Thymus (tissue), 11 donors: ENCODE results near the gene PAIP2. TPM values are rescaled to one million over a fixed set of nuclear protein-coding genes. Genes with fewer than 3 reads are reported as not detected.
"Not testable (repeated sequence)": the region's sequence is repeated elsewhere in the genome, so short reads cannot be mapped to it uniquely, and the experiment has no call there.

Experiments
- DNase-seq, 9 donors: peaks; one replicate each; pipeline ENCODE4 v3.0.0-alpha.2; 2013; ENCODE audit warnings: low spot score in 9 of 9, low read depth in 6 of 9, missing footprints in 1 of 9
- H3K27ac ChIP-seq, 2 donors: one replicate each; pipeline ENCODE4 v1.5.1; 2013; ENCODE audit warnings: control low read depth in 1 of 2, low read depth in 1 of 2, low read length in 1 of 2, mild to moderate bottlenecking in 1 of 2, moderate library complexity in 1 of 2
- H3K27me3 ChIP-seq, 2 donors: one replicate each; pipeline ENCODE4 v1.5.1; 2013; ENCODE audit warnings: low read length in 1 of 2; ENCODE audit not compliant: control insufficient read depth in 2 of 2, insufficient read depth in 1 of 2
- H3K36me3 ChIP-seq, 2 donors: one replicate each; pipeline ENCODE4 v1.5.1; 2013; ENCODE audit warnings: low read length in 1 of 2, mild to moderate bottlenecking in 1 of 2, moderate library complexity in 1 of 2; ENCODE audit not compliant: control insufficient read depth in 2 of 2, insufficient read depth in 2 of 2
- H3K4me1 ChIP-seq, 2 donors: one replicate each; pipeline ENCODE4 v1.5.1; 2013; ENCODE audit warnings: low read length in 2 of 2; ENCODE audit not compliant: control insufficient read depth in 2 of 2, insufficient read depth in 2 of 2
- H3K4me3 ChIP-seq, 2 donors: one replicate each; pipeline ENCODE4 v1.5.1; 2013; ENCODE audit warnings: low read length in 2 of 2, control low read depth in 1 of 2, mild to moderate bottlenecking in 1 of 2
- H3K9me3 ChIP-seq, 2 donors: one replicate each; pipeline ENCODE4 v1.5.1; 2013; ENCODE audit warnings: low read length in 1 of 2, mild to moderate bottlenecking in 1 of 2; ENCODE audit not compliant: control insufficient read depth in 2 of 2, insufficient read depth in 1 of 2
- WGBS: extraction: QIAGEN DNeasy Blood & Tissue Kit; methylation state at CpG from one replicate; pipeline ENCODE4 v1.1.7; 2013; 5-methylcytosine and 5-hydroxymethylcytosine counted together
- polyA plus RNA-seq: library from polyadenylated mRNA; stranded (reverse); fragments of 200-250 nt; gene quantifications from one replicate; pipeline ENCODE4 v1.2.3, GENCODE V29; 2013
- total RNA-seq: library from RNA; stranded (reverse); fragments of 120-200 nt; gene quantifications from one replicate; pipeline ENCODE4 v1.2.4, GENCODE V29; 2013
- donor health status: healthy.

Gene PAIP2
- total and polyA plus RNA-seq, 2 donors, result 108 to 155 TPM

- Histone ChIP-seq H3K9me3 (peaks cover 0 to 4% of the 10 kb centered on the region in 2 donors), H3K36me3 (no peaks in the 10 kb centered on the region), H3K27me3 (no peaks in the 10 kb centered on the region), H3K27ac (no peak overlapping the region), H3K4me1 (peaks cover 13 to 19% of the 10 kb centered on the region in 2 donors), H3K4me3 (no peak overlapping the region)
- DNase-seq, result peak in 1 of 9 donors; percentile 20
Observed at GRCh38 chr5:139407517-139407916, 65.9 kb downstream of the PAIP2 start.

GRCh38 chr5:139408191-139408590 is 66.5 kb downstream of the PAIP2 start:
- 97% methylated on average over 7 of the region's 7 CpGs for WGBS
- no peak for DNase-seq
- Histone ChIP-seq H3K9me3 (peaks cover 0 to 4% of the 10 kb centered on the region in 2 donors), H3K36me3 (no peaks in the 10 kb centered on the region), H3K27me3 (no peaks in the 10 kb centered on the region), H3K4me1 (peaks cover 9 to 13% of the 10 kb centered on the region in 2 donors), H3K27ac (no peak overlapping the region), H3K4me3 (no peak overlapping the region)

- H3K27ac ChIP-seq, H3K4me1 ChIP-seq, H3K9me3 ChIP-seq, DNase-seq, H3K27me3 ChIP-seq, H3K4me3 ChIP-seq, H3K36me3 ChIP-seq: not testable (repeated sequence)
- WGBS, result 86% methylated on average over 5 of the region's 5 CpGs
Observed at GRCh38 chr5:139409116-139409515, 67.5 kb downstream of the PAIP2 start.

GRCh38 chr5:139410121-139410992 is 68.7 kb downstream of the PAIP2 start:
- Histone ChIP-seq H3K4me1 (peaks cover 2 to 11% of the 10 kb centered on the region in 2 donors), H3K27me3 (no peaks in the 10 kb centered on the region), H3K4me3 (no peak overlapping the region), H3K36me3 (no peaks in the 10 kb centered on the region), H3K27ac (no peak overlapping the region), H3K9me3 (no peaks in the 10 kb centered on the region)
- WGBS, result 90% methylated on average over 6 of the region's 6 CpGs
- DNase-seq, result no peak

GRCh38 chr5:139410993-139411828 is 69.6 kb downstream of the PAIP2 start:
- WGBS, result 96% methylated on average over 17 of the region's 17 CpGs
- no peak overlapping the region for H3K27ac ChIP-seq

GRCh38 chr5:139413153-139413552 is 71.5 kb downstream of the PAIP2 start:
- no peak for DNase-seq
- Histone ChIP-seq H3K27me3 (no peaks in the 10 kb centered on the region), H3K4me1 (peaks cover 2 to 17% of the 10 kb centered on the region in 2 donors), H3K9me3 (no peaks in the 10 kb centered on the region), H3K36me3 (no peaks in the 10 kb centered on the region), H3K4me3 (no peak overlapping the region), H3K27ac (no peak overlapping the region)
- WGBS, result 98% methylated on average over 6 of the region's 6 CpGs

More at GRCh38 chr5:139410993-139411828, 69.6 kb downstream of the PAIP2 start:
- H3K4me1 ChIP-seq, result peaks cover 2 to 14% of the 10 kb centered on the region in 2 donors
- H3K27me3 ChIP-seq, result no peaks in the 10 kb centered on the region
- no peak for DNase-seq
- no peaks in the 10 kb centered on the region for H3K9me3 ChIP-seq
- no peaks in the 10 kb centered on the region for H3K36me3 ChIP-seq
- no peak overlapping the region for H3K4me3 ChIP-seq

GRCh38 chr5:139413963-139414362 is 72.3 kb downstream of the PAIP2 start:
- Histone ChIP-seq H3K4me1 (peaks cover 2 to 17% of the 10 kb centered on the region in 2 donors), H3K9me3 (no peaks in the 10 kb centered on the region), H3K36me3 (peaks cover 4 to 7% of the 10 kb centered on the region in 2 donors), H3K27ac (no peak overlapping the region), H3K4me3 (no peak overlapping the region), H3K27me3 (no peaks in the 10 kb centered on the region)
- 94% methylated on average over 6 of the region's 6 CpGs for WGBS
- no peak for DNase-seq

GRCh38 chr5:139414581-139415130 is 73.0 kb downstream of the PAIP2 start:
- no peak overlapping the region for H3K27ac ChIP-seq
- H3K4me1 ChIP-seq, result peaks cover 2 to 17% of the 10 kb centered on the region in 2 donors
- H3K4me3 ChIP-seq, result no peak overlapping the region
- DNase-seq, result no peak
- H3K27me3 ChIP-seq, result no peaks in the 10 kb centered on the region
- no peaks in the 10 kb centered on the region for H3K9me3 ChIP-seq
- 81% methylated on average over 9 of the region's 9 CpGs for WGBS
- peaks cover 8 to 12% of the 10 kb centered on the region in 2 donors for H3K36me3 ChIP-seq
